Activated T-cell treated with anti-CD3 and anti-CD28 coated beads, Interleukin-2, amount 50 U/mL, for 72 hours (primary cell): Measurements from ENCODE around the gene PCNX1. TPM values are rescaled to one million over a fixed set of nuclear protein-coding genes. Genes with fewer than 3 reads are reported as not detected.
"Not testable (repeated sequence)": the region's sequence is repeated elsewhere in the genome, so short reads cannot be mapped to it uniquely, and the experiment has no call there.

Experiments used
- ATAC-seq, 2 donors: fragments of 150-1000 bp; cut with Tn5 transposase; replicated peaks in 1 of 2; 2 replicates each; pipeline ENCODE4 v1.10.0; 2021; ENCODE audit warnings: moderate library complexity in 2 of 2, mild to moderate bottlenecking in 1 of 2
- DNase-seq, 2 donors: peaks; one replicate each; pipeline ENCODE4 v3.0.0; 2021 to 2022; ENCODE audit warnings: mixed read lengths in 1 of 2
- H3K27ac Mint-ChIP-seq: one replicate; pipeline ENCODE4 v1.8.0; 2022; ENCODE audit warnings: mild to moderate bottlenecking, moderate library complexity, mixed read lengths
- H3K27me3 Mint-ChIP-seq: one replicate; pipeline ENCODE4 v1.8.0; 2022; ENCODE audit warnings: low read depth, mixed read lengths
- H3K36me3 Mint-ChIP-seq, 2 donors: one replicate each; pipeline ENCODE4 v1.8.0; 2022; ENCODE audit warnings: mixed read lengths in 2 of 2, mild to moderate bottlenecking in 1 of 2; ENCODE audit not compliant: insufficient read depth in 2 of 2
- H3K4me1 Mint-ChIP-seq: one replicate; pipeline ENCODE4 v1.8.0; 2022; ENCODE audit warnings: low read depth, mixed read lengths
- H3K4me3 Mint-ChIP-seq, 2 donors: one replicate each; pipeline ENCODE4 v1.8.0; 2022; ENCODE audit warnings: mild to moderate bottlenecking in 2 of 2, mixed read lengths in 2 of 2, moderate library complexity in 2 of 2
- H3K9me3 Mint-ChIP-seq, 2 donors: one replicate each; pipeline ENCODE4 v1.8.0; 2022; ENCODE audit warnings: mixed read lengths in 2 of 2
- total RNA-seq, 2 donors: library from RNA; stranded (reverse); gene quantifications; one replicate each; pipeline ENCODE4 v1.2.3, GENCODE V29; 2022

PCNX1 gene
- total RNA-seq, 2 donors from 2014 or later: 83.3 to 85.8 TPM

DNA sequence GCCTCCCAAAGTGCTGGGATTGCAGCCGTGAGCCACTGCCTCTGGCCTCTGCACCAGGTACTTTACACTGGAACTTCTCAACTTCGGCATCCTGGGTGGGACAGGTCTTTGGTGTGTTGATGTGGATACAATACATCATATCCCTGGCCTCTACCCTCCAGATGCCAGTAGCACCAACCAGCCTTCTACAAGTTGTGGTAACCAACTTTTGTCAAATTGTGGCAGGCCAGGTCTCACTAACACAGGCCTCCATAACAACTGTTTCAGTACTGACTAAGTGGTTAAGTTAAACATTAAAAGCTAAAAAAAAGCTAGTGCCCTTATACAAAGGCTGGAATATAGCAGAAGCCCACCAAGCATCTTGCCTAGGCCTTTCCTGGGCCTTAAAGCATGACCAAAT is 232.9 kb downstream of the PCNX1 start:
- Mint-ChIP-seq H3K4me1 (peaks cover 46% of the 10 kb centered on the region), H3K4me3 (no peak overlapping the region), H3K9me3 (no peaks in the 10 kb centered on the region), H3K36me3 (peaks cover 0 to 5% of the 10 kb centered on the region in 2 donors), H3K27ac (no peak overlapping the region), H3K27me3 (peaks cover 7% of the 10 kb centered on the region)
- no peak for DNase-seq
- ATAC-seq: no peak

DNA sequence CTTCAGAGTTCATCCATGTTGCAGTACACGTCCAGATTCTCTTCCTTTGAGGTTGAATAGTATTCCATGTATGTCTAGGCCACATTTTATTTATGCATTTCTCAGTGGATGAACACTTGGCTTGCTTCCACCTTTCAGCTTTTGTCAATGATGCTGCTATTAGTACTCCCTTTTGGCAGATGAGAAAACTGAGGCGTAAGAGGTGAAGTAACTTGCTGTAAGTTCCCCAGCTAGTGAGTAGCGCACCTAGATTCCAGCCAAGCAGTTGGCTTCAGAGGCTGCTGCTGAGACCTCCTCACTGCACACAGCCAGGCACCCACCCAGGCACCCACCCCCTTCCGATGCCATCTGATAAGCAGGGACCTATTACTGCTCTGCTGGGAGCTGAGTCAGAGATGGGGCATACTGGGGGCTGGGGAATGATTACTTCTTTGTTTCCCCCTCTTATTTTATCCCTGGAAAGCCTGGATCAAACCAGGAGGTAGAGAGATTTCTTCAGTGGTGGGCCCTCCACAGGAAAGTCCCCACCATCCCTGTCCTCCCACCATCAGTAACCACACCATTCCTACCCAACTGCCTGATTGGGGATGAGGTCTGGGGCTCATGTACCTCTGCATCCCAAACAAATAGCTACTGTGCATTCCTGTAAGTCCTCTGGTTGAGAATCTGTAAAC is 234.6 kb downstream of the PCNX1 start:
- DNase-seq: no peak
- Mint-ChIP-seq H3K4me3 (peak overlapping the region; percentile 34 to 73), H3K4me1 (peaks cover 46% of the 10 kb centered on the region)

DNA sequence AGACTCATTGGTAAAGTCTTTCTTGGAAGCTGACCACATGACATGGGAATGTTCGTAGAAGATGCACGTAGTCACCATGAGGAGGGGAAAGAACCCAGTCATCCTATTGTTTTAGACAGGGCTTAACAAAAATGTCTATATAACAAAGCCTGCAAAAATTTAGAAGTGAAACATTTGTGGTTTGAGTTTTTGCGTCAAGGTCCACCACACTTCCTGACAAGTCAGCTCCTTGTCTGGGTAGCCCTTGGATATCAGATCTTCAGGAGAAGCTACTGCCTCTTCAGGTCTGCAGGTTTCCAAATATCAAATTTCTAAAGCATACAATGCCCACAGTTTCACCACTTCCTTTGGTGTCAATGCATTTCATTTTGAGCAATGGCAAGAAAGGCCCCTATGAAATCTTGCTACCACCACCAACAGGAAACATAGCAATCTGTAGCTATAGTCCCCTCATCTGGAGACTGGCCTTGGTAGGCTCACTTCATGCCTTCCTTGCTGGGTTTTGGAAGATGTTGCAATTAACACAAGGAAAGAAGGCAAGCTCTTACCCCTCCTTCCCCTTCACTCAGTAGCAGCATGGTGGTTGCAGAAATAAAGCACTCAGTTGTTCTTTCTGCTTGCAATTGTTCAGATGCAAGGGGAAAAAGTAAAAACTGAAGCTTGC is 235.2 kb downstream of the PCNX1 start:
- Mint-ChIP-seq H3K27me3 (peaks cover under 1% of the 10 kb centered on the region), H3K9me3 (no peaks in the 10 kb centered on the region), H3K27ac (peak overlapping the region; percentile 89), H3K36me3 (peaks cover 0 to 5% of the 10 kb centered on the region in 2 donors), H3K4me1 (peaks cover 46% of the 10 kb centered on the region), H3K4me3 (peak overlapping the region; percentile 67 to 73)
- ATAC-seq: peak; percentile 72 to 73
- DNase-seq: peak; percentile 56

More for the DNA sequence above, 234.6 kb downstream of the PCNX1 start:
- Mint-ChIP-seq H3K27ac (peak overlapping the region; percentile 89), H3K36me3 (peaks cover 0 to 5% of the 10 kb centered on the region in 2 donors), H3K27me3 (peaks cover 7% of the 10 kb centered on the region), H3K9me3 (no peaks in the 10 kb centered on the region)
- ATAC-seq: no peak

DNA sequence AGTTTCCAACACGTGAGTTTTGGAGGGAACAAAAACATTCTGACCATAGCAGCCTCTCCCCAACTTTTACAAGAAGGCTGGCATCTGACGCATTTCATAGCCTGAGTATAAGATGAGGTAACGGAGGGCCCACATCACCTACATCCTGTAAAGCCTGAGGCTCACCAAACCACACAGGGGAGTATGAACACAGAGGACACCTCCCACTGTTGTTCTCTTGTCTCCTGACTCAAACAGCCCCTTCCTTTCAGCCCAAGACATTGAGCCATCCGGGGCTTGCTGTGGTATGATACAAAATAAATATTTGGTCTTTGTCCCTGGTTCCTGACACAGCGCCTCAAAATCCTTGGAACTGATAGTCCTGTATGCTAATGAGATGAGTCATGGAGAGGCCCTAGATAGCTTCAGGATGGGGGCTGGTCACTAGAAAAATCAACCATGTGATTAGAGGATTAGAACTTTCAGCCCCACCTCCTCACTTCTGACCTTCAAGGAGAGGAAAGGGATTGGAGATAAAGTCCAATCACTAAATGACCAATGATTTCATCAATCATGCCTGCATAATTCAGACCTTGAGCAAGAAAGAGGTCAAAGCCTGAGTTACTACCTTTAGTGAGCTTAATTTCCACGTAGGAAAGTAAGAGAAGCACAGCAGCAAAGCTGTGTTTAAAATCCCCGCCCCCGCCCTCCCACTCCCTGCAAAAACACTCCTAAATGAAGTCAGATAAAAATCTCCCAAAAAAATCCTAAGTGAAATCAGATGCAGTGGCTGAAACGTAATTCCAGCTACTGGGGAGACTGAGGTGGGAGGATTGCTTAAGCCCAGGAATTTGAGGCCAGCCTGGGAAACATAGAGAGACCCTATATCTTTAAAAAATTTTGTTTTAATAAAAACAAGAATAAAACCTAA is 236.4 kb downstream of the PCNX1 start:
- Mint-ChIP-seq H3K4me1 (peaks cover 51% of the 10 kb centered on the region), H3K4me3 (peak overlapping the region; percentile 67 to 73), H3K27me3 (no peaks in the 10 kb centered on the region), H3K9me3 (no peaks in the 10 kb centered on the region), H3K36me3 (peaks cover 0 to 5% of the 10 kb centered on the region in 2 donors), H3K27ac (peak overlapping the region; percentile 89)
- DNase-seq (peak; percentile 74 to 83), ATAC-seq (peak; percentile 88 to 89)

DNA sequence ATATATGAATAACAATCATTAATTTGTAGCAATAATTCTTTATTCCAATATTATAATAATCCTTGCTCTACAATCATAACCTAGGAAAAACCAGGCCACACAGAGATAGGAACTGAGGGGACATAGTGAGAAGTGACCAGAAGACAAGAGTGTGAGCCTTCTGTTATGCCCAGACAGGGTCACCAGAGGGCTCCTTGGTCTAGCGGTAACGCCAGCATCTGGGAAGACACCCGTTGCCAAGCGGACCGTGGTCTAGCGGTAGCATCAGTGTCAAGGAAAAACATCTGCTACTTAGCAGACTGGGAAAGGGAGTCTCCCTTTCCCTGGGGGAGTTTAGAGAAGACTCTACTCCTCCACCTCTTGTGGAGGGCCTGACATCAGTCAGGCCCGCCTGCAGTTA is 240.1 kb downstream of the PCNX1 start:
- not testable (repeated sequence) for DNase-seq, H3K4me3 Mint-ChIP-seq, H3K27me3 Mint-ChIP-seq, ATAC-seq, H3K27ac Mint-ChIP-seq
- Mint-ChIP-seq H3K9me3 (peaks cover 11 to 15% of the 10 kb centered on the region in 2 donors), H3K36me3 (peaks cover 17 to 19% of the 10 kb centered on the region in 2 donors), H3K4me1 (peaks cover 35% of the 10 kb centered on the region)

DNA sequence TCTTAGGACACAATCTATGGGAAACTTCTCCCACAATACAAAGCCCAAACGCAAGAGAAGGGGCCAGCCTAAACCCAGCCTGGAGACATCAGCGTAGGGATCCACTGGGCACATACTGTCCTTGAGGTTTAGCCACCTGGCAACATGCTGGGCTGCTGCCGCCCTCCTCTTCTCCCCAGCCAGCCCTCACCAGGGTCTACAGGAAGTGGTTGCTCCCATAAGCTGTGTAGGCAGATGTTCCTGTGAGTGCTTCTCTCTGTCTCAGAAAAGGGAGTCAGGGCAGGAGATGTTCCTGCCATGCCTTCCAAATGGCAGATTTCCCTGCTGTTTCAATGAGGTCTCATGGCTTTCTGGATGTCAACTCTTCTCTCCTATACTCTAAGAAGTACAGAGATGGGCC is 241.4 kb downstream of the PCNX1 start:
- H3K9me3 Mint-ChIP-seq: peaks cover 11 to 15% of the 10 kb centered on the region in 2 donors
- no peak overlapping the region for H3K4me3 Mint-ChIP-seq
- no peak for DNase-seq
- H3K27ac Mint-ChIP-seq: no peak overlapping the region
- H3K27me3 Mint-ChIP-seq: no peaks in the 10 kb centered on the region
- peak in 1 of 2 donors; percentile 25 for ATAC-seq
- H3K36me3 Mint-ChIP-seq: peaks cover 13 to 19% of the 10 kb centered on the region in 2 donors
- peaks cover 22% of the 10 kb centered on the region for H3K4me1 Mint-ChIP-seq

DNA sequence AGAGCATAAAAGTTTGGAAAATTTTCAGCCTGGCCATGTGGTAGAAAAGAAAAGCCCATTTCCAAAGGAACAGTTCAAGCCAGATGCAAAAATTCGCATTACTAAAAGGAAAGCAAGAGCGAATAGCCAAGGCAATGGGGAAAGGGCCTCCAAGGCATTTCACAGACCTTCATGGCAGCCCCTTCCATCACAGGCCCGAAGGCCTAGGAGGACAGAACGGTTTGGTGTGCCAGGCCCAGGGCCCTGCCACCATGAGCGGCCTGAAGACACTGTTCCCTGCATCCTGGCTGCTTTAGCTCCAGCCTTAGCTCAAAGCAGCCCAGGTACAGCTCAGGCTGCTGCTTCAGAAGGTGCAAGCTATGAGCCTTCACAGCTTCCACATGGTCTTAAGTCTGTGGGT is 243.5 kb downstream of the PCNX1 start:
- DNase-seq (no peak), ATAC-seq (no peak)
- Mint-ChIP-seq H3K36me3 (peaks cover 11 to 19% of the 10 kb centered on the region in 2 donors), H3K9me3 (peaks cover 11 to 15% of the 10 kb centered on the region in 2 donors), H3K27ac (no peak overlapping the region), H3K27me3 (peaks cover 8% of the 10 kb centered on the region), H3K4me1 (peaks cover 14% of the 10 kb centered on the region), H3K4me3 (no peak overlapping the region)

DNA sequence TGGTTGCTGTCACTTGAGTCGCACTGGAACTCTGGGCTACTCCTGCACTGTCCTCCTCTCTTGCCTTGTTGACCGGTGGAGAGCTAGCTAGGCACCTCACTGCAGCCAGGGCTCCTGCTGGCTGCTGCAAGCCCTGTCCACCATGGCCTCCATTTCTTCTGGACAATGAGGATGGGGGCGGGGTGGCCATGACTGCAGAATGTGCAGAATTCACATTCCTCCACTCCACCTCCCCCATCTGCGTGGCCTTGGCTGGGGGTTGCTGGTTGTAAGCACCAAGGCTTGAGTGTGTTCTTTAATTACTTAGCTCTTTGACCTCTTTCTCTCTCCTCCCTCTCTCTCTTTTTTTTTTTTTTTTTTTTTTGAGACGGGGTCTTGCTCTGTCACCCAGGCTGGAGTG is 248.5 kb downstream of the PCNX1 start:
- peaks cover 8% of the 10 kb centered on the region for H3K27me3 Mint-ChIP-seq
- DNase-seq (no peak), ATAC-seq (no peak)
- no peaks in the 10 kb centered on the region for H3K4me1 Mint-ChIP-seq
- no peak overlapping the region for H3K4me3 Mint-ChIP-seq
- peaks cover 4 to 9% of the 10 kb centered on the region in 2 donors for H3K36me3 Mint-ChIP-seq
- peaks cover under 1 to 5% of the 10 kb centered on the region in 2 donors for H3K9me3 Mint-ChIP-seq
- H3K27ac Mint-ChIP-seq: no peak overlapping the region

DNA sequence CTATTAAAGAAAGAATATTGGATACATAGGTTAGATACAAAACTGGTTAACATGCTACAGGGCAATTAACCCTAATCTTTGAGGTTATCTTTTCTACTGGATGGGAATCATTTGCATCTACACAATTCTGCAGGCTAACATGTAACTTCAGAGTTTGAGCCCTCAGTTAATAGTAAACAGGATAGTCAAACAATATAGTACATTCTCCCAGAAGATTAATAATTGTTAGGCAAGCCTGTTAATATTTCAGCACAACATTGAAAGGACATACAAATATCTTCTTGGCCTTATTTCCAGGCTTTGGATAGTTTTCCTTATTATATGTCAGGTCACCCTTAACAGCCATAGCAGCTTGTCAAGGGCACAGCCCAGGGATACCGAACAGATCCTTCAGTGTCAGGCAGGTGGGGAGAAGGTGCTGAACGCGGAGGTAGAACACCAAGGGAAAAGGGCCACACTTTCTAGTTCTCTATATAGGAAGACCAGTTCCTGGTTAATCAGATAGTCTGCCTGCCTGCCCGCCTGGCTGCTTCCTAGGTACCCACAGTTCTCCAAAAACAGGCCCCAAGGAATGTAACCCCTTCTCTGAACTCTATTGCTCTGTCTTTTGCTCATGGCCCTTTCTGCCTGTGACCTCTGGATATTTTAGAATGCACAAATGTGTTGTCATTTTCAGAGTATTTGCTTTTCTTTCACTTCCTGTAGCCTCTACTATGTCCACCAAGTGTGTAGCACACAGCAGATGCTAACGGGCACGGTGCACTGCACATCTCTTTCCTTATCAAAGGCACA is 256.0 kb downstream of the PCNX1 start:
- H3K9me3 Mint-ChIP-seq: peaks cover 1 to 3% of the 10 kb centered on the region in 2 donors
- H3K27ac Mint-ChIP-seq: no peak overlapping the region
- no peak overlapping the region for H3K4me3 Mint-ChIP-seq

DNA sequence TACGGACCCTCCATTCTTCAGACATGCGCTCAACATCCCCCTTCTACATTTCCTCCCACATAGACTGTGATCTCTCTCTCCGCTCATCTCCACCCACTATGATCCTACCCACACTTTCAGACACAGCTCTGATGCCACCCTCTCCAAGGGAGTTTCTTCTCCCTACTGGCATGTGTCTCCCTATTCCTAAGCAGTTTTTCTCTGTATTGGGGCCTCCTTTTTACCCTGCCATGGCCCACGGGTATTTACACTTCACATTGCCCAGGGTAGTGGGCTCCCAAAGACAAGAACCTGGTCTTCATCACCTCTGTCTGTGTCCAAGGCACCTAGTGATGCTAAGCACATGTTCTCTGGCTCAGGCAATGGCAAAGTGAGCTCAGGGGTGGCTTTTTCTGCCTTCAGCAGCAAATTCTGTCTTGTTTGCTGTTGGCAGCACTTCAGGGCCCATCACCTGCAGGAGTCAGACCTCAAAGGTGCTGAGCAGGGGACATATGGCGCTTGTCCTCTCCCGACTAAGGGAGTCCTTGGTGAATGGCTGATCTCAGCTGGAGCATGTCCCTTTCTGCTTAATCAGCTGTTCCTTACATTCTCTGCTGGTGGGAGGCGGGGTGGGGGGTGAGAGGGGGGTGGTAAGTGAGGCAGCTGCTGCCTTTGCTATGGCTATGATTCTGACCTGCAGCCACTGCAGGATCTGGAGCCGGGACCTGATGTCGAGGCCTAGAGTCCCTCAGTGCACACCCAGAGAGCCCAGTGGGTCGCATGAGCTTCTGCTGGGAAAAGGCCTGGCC is 256.8 kb downstream of the PCNX1 start:
- Mint-ChIP-seq H3K27ac (no peak overlapping the region), H3K4me1 (peaks cover 13% of the 10 kb centered on the region), H3K36me3 (peaks cover 5% of the 10 kb centered on the region in 2 donors), H3K4me3 (no peak overlapping the region), H3K9me3 (peaks cover 1 to 3% of the 10 kb centered on the region in 2 donors), H3K27me3 (peaks cover 9% of the 10 kb centered on the region)
- DNase-seq (no peak), ATAC-seq (no peak)

More for the DNA sequence above, 256.0 kb downstream of the PCNX1 start:
- peaks cover 1% of the 10 kb centered on the region for H3K27me3 Mint-ChIP-seq
- H3K36me3 Mint-ChIP-seq: peaks cover 4 to 5% of the 10 kb centered on the region in 2 donors
- DNase-seq (no peak), ATAC-seq (no peak)
- peaks cover 5% of the 10 kb centered on the region for H3K4me1 Mint-ChIP-seq
